Loucy (cell line): ENCODE measurements around the gene ERC1.

Source experiments
- CTCF ChIP-seq: fragments of 200-600 bp; sonication (generic); conservative IDR thresholded peaks from 2 replicates; pipeline ENCODE4 v1.5.1; 2014; ENCODE audit warnings: mild to moderate bottlenecking, antibody characterized with exemption, low read length
- EZH2phosphoT487 ChIP-seq: fragments of 200-600 bp; IDR thresholded peaks from 2 replicates; pipeline ENCODE4 v1.6.1; 2018; ENCODE audit warnings: antibody characterized with exemption, mild to moderate bottlenecking, moderate library complexity, borderline replicate concordance

- TF ChIP-seq CTCF (no peak), EZH2phosphoT487 (no peak)
These were observed 67.4 kb downstream of the ERC1 start for GRCh38 chr12:1058423-1058822.
